Measurements from ENCODE around the gene MESP1. TPM values are rescaled to one million over a fixed set of nuclear protein-coding genes. Genes with fewer than 3 reads are reported as not detected.

MESP1 gene
- total and polyA plus RNA-seq, 2 experiments from 2014 or later = 0.50 to 2.7 TPM

DNA sequence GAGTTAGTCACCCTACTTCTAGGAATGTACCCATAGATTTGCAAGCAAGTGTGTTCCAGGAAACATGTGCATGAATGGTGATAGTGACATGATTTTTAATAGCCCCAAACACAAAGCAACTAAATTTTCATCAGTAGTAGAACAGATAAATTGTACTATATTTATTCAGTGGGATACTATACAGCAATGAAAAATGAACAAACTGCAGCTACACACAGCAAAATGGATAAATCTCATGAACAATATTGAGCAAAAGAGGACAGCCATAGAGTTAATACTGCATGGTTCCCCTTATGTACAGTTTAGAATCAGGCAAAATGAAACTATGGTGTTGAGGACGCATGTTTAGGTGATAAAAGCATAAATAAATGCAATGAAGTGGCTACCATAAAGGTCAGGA lies 26.0 kb downstream of the MESP1 start:
- Histone ChIP-seq H3K27ac (no peak overlapping the region), H3K4me1 (ENCODE audit: insufficient read depth) (peaks cover 3% of the 10 kb centered on the region), H3K79me2 (no peaks in the 10 kb centered on the region), H3K36me3 (replicated peaks; ENCODE audit: insufficient read depth, low read depth) (peaks cover 3% of the 10 kb centered on the region), H4K20me1 (ENCODE audit: insufficient read depth, poor library complexity, severe bottlenecking) (no peaks in the 10 kb centered on the region), H3K9me2 (replicated peaks; ENCODE audit: insufficient read depth) (no peaks in the 10 kb centered on the region), H3K27me3 (no peaks in the 10 kb centered on the region), H3K4me2 (no peak overlapping the region), H3K9me3 (ENCODE audit: low read depth) (no peaks in the 10 kb centered on the region), H3K4me3 (no peak overlapping the region), H2AFZ (no peak overlapping the region)
- DNase-seq (ENCODE audit: low spot score) = no peak
- WGBS (ENCODE audit: low lambda C conversion rate, missing lambda C conversion rate) = 94% methylated on average over 1 of the region's 1 CpG
- no peak for TF ChIP-seq EZH2phosphoT487 (IDR thresholded peaks at IDR 0.05; ENCODE audit: low read depth, severe bottlenecking, unreplicated experiment)
- no peak for TF ChIP-seq EZH2 (IDR thresholded peaks at IDR 0.05; ENCODE audit: borderline replicate concordance)
- TF ChIP-seq CTCF (IDR thresholded peaks at IDR 0.05; ENCODE audit: poor library complexity) = no peak

DNA sequence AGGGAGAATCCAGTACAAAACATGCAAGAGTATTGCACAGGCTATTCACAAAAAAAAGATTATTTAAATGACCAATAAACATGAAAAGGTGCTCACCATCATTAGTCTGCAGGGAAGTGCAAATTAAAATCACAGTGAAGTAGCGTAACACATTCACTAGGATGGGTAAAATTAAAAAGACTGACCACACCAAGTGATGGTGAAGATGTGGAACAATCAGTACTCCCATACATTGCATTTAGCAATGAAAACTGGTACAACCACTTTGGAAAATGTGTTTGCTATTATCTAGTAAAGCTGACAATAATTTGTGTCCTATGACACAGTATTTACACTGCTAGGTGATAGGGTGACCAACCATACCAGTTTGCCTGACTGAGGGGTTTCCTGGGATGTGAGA lies 26.4 kb downstream of the MESP1 start:
- Histone ChIP-seq H4K20me1 (ENCODE audit: insufficient read depth, poor library complexity, severe bottlenecking) (no peaks in the 10 kb centered on the region), H2AFZ (no peak overlapping the region), H3K27ac (no peak overlapping the region), H3K4me3 (no peak overlapping the region), H3K79me2 (no peaks in the 10 kb centered on the region), H3K9me2 (replicated peaks; ENCODE audit: insufficient read depth) (no peaks in the 10 kb centered on the region), H3K27me3 (no peaks in the 10 kb centered on the region), H3K36me3 (replicated peaks; ENCODE audit: insufficient read depth, low read depth) (peaks cover 3% of the 10 kb centered on the region), H3K4me2 (no peak overlapping the region), H3K4me1 (ENCODE audit: insufficient read depth) (peaks cover 3% of the 10 kb centered on the region), H3K9me3 (ENCODE audit: low read depth) (no peaks in the 10 kb centered on the region)
- TF ChIP-seq EZH2 (IDR thresholded peaks at IDR 0.05; ENCODE audit: borderline replicate concordance) = no peak
- no peak for DNase-seq (ENCODE audit: low spot score)
- 94% methylated on average over 1 of the region's 1 CpG for WGBS (ENCODE audit: low lambda C conversion rate, missing lambda C conversion rate)

GRCh38 chr15:89723031-89723430 lies 28.0 kb downstream of the MESP1 start:
- TF ChIP-seq EZH2 (IDR thresholded peaks at IDR 0.05; ENCODE audit: borderline replicate concordance) (no peak), CTCF (IDR thresholded peaks at IDR 0.05; ENCODE audit: poor library complexity) (no peak), EZH2phosphoT487 (IDR thresholded peaks at IDR 0.05; ENCODE audit: low read depth, severe bottlenecking, unreplicated experiment) (no peak)
- H3K79me2 ChIP-seq = no peaks in the 10 kb centered on the region
- no peaks in the 10 kb centered on the region for H3K9me2 ChIP-seq (replicated peaks; ENCODE audit: insufficient read depth)
- H3K27me3 ChIP-seq = no peaks in the 10 kb centered on the region
- peaks cover 3% of the 10 kb centered on the region for H3K36me3 ChIP-seq (replicated peaks; ENCODE audit: insufficient read depth, low read depth)
- H4K20me1 ChIP-seq (ENCODE audit: insufficient read depth, poor library complexity, severe bottlenecking) = no peaks in the 10 kb centered on the region
- no peaks in the 10 kb centered on the region for H3K4me1 ChIP-seq (ENCODE audit: insufficient read depth)
- H3K9me3 ChIP-seq (ENCODE audit: low read depth) = no peaks in the 10 kb centered on the region
- no peak for DNase-seq (ENCODE audit: low spot score)
- no peak overlapping the region for H2AFZ ChIP-seq
- H3K27ac ChIP-seq = no peak overlapping the region
- no peak overlapping the region for H3K4me3 ChIP-seq
- WGBS (ENCODE audit: low lambda C conversion rate, missing lambda C conversion rate) = 89% methylated on average over 3 of the region's 3 CpGs
- H3K4me2 ChIP-seq = no peak overlapping the region

- DNase-seq (ENCODE audit: low spot score) = no peak
- no peaks in the 10 kb centered on the region for H3K9me3 ChIP-seq (ENCODE audit: low read depth)
- TF ChIP-seq CTCF (IDR thresholded peaks at IDR 0.05; ENCODE audit: poor library complexity) (no peak), EZH2phosphoT487 (IDR thresholded peaks at IDR 0.05; ENCODE audit: low read depth, severe bottlenecking, unreplicated experiment) (no peak), EZH2 (IDR thresholded peaks at IDR 0.05; ENCODE audit: borderline replicate concordance) (no peak)
- H2AFZ ChIP-seq = no peak overlapping the region
- 92% methylated on average over 2 of the region's 2 CpGs for WGBS (ENCODE audit: low lambda C conversion rate, missing lambda C conversion rate)
- H3K4me1 ChIP-seq (ENCODE audit: insufficient read depth) = no peaks in the 10 kb centered on the region
- H3K79me2 ChIP-seq = no peaks in the 10 kb centered on the region
- no peaks in the 10 kb centered on the region for H3K27me3 ChIP-seq
- H4K20me1 ChIP-seq (ENCODE audit: insufficient read depth, poor library complexity, severe bottlenecking) = no peaks in the 10 kb centered on the region
- no peak overlapping the region for H3K4me2 ChIP-seq
- no peak overlapping the region for H3K27ac ChIP-seq
- H3K4me3 ChIP-seq = no peak overlapping the region
- H3K9me2 ChIP-seq (replicated peaks; ENCODE audit: insufficient read depth) = no peaks in the 10 kb centered on the region
- no peaks in the 10 kb centered on the region for H3K36me3 ChIP-seq (replicated peaks; ENCODE audit: insufficient read depth, low read depth)
These were observed 36.3 kb downstream of the MESP1 start for GRCh38 chr15:89714775-89715174.
